Ovary (tissue), 9 donors: ENCODE measurements around the gene MYMX. TPM values are rescaled to one million over a fixed set of nuclear protein-coding genes. Genes with fewer than 3 reads are reported as not detected.

ENCODE experiments used
- DNase-seq, 5 donors: peaks; one replicate each; pipeline ENCODE4 v3.0.0-alpha.2; 2019 to 2020
- H3K27ac ChIP-seq, 2 donors: fragments of 200-600 bp; one replicate each; pipeline versions ENCODE4 v1.5.1 to v1.8.0; 2019 to 2022
- H3K27me3 ChIP-seq: fragments of 200-600 bp; one replicate; pipeline ENCODE4 v1.8.0; 2022
- H3K36me3 ChIP-seq: fragments of 200-600 bp; sonication (generic); one replicate; pipeline ENCODE4 v1.5.1; 2019
- H3K4me1 ChIP-seq: one replicate; pipeline ENCODE4 v1.8.1; 2013; ENCODE audit warnings: mild to moderate bottlenecking, moderate library complexity; ENCODE audit not compliant: insufficient read depth
- H3K4me3 ChIP-seq: fragments of 200-600 bp; sonication (generic); one replicate; pipeline ENCODE4 v1.5.1; 2017
- H3K9me3 ChIP-seq, 2 donors: fragments of 200-600 bp in 1 of 2; sonication (generic) in 1 of 2; one replicate each; pipeline versions ENCODE4 v1.5.1 to v1.8.1; 2013 to 2019; ENCODE audit warnings: mild to moderate bottlenecking in 1 of 2, moderate library complexity in 1 of 2
- CTCF ChIP-seq, 3 donors: fragments of 450-650 bp in 2 of 3; fragments of 200-600 bp in 1 of 3; IDR thresholded peaks; one replicate each; pipeline versions ENCODE4 v1.5.1 to v1.8.0; 2016 to 2022; ENCODE audit warnings: antibody characterized with exemption in 3 of 3, mild to moderate bottlenecking in 1 of 3
- EP300 ChIP-seq: sonication (generic); formaldehyde crosslinking; IDR thresholded peaks from one replicate; pipeline ENCODE4 v1.6.1; 2017; ENCODE audit warnings: antibody characterized with exemption
- POLR2A ChIP-seq: fragments of 450-650 bp; IDR thresholded peaks from one replicate; pipeline ENCODE4 v1.6.1; 2017; ENCODE audit warnings: antibody characterized with exemption, mild to moderate bottlenecking, moderate library complexity
- WGBS, 3 donors: extraction: QIAGEN DNeasy Blood & Tissue Kit in 1 of 3; methylation state at CpG; one replicate each; pipeline versions ENCODE4 v1.1.5 to v1.1.7; 2013 to 2017; 5-methylcytosine and 5-hydroxymethylcytosine counted together
- intact Hi-C, 4 donors: fragments of 100-400 bp; cut with DNase I; formaldehyde crosslinking; loops; one replicate each; pipeline versions ENCODE4 v1.11.0 to v1.15.1; 2022 to 2023
- polyA plus RNA-seq, 2 donors: library from polyadenylated mRNA; stranded (reverse); fragments of 200-250 nt in 1 of 2; fragments of 350-450 nt in 1 of 2; fragmentation: Illumina TruSeq in 1 of 2; extraction: RNeasy Lipid Tissue Mini Kit (QIAGEN cat#74804) in 1 of 2; gene quantifications; one replicate each; pipeline ENCODE4 v1.2.3, GENCODE V29; 2013 to 2014
- total RNA-seq, 7 donors: library from RNA; depleted of rRNA in 2 of 7; stranded (reverse); fragments of >200 nt in 2 of 7; fragmentation: NEBNext Ultra II Directional in 3 of 7; extraction: Animal tissue kit (Norgen Biotek cat#: 25700) in 3 of 7; gene quantifications; one replicate each; pipeline versions ENCODE4 v1.1.0 to v1.2.4, GENCODE V29; 2016 to 2023
- donor health status: DM: no; HTN: no; CAD: no; lungs with moderate emphysema.
- donor health status: DM: no; HTN: no; CAD: no.
- donor health status: Bipolar disorder and iron deficiency.
- donor health status: DM: yes; HTN: yes; CAD: no.
- donor health status: DM: no; HTN: no; CAD: no.
- donor health status: DM: yes; HTN: yes; CAD: no.

Gene MYMX
- total and polyA plus RNA-seq, 9 donors, result 0.40 to 0.50 (median 0.42) TPM; not detected in 5

GRCh38 chr6:44176762-44177509, 39.8 kb upstream of the MYMX start:
- intact Hi-C loops, result loop anchor here in 3 of 4 donors (5.0 to 10.0 kb wide), 3 partner anchors 50 to 665 kb away; partner anchors contain the start of gene LRRC73 (in 1 of the 3)
- no peaks in the 10 kb centered on the region for H3K27me3 ChIP-seq
- no peaks in the 10 kb centered on the region for H3K36me3 ChIP-seq
- no peak for DNase-seq
- no peaks in the 10 kb centered on the region for H3K9me3 ChIP-seq
- no peak overlapping the region for H3K27ac ChIP-seq
- H3K4me1 ChIP-seq, result peaks cover 3% of the 10 kb centered on the region
- 82 to 84% (median 84%) methylated on average over 24 of the region's 24 CpGs for WGBS, 3 donors
- TF ChIP-seq EP300, result no peak
- no peak for TF ChIP-seq POLR2A
- TF ChIP-seq CTCF (IDR thresholded peaks at IDR 0.05), result no peak
- H3K4me3 ChIP-seq, result no peak overlapping the region

- H3K27me3 ChIP-seq, result no peaks in the 10 kb centered on the region
- DNase-seq, result peak; percentile 35 to 62 (median 39)
- no peaks in the 10 kb centered on the region for H3K9me3 ChIP-seq
- 44 to 52% (median 46%) methylated on average over 13 of the region's 13 CpGs for WGBS, 3 donors
- no peak overlapping the region for H3K4me3 ChIP-seq
- H3K4me1 ChIP-seq, result peaks cover 3% of the 10 kb centered on the region
- no peak for TF ChIP-seq EP300
- no peak for TF ChIP-seq CTCF (IDR thresholded peaks at IDR 0.05)
- no peak for TF ChIP-seq POLR2A
- H3K36me3 ChIP-seq, result no peaks in the 10 kb centered on the region
- H3K27ac ChIP-seq, result no peak overlapping the region
- intact Hi-C loops, result loop anchor here in 3 of 4 donors (5.0 to 10.0 kb wide), 3 partner anchors 49 to 666 kb away; partner anchors contain the start of gene LRRC73 (in 1 of the 3)
These were observed 38.9 kb upstream of the MYMX start for GRCh38 chr6:44177691-44178423.

GRCh38 chr6:44178424-44179071, 38.2 kb upstream of the MYMX start:
- Histone ChIP-seq H3K27me3 (no peaks in the 10 kb centered on the region), H3K36me3 (no peaks in the 10 kb centered on the region), H3K27ac (no peak overlapping the region), H3K9me3 (no peaks in the 10 kb centered on the region), H3K4me3 (no peak overlapping the region), H3K4me1 (peaks cover 3% of the 10 kb centered on the region)
- WGBS, 3 donors, result 69 to 82% (median 78%) methylated on average over 9 of the region's 9 CpGs
- no peak for DNase-seq
- TF ChIP-seq CTCF (IDR thresholded peaks at IDR 0.05), result no peak
- no peak for TF ChIP-seq POLR2A
- TF ChIP-seq EP300, result no peak
- intact Hi-C loops, result loop anchor here in 3 of 4 donors (5.0 to 10.0 kb wide), 3 partner anchors 49 to 666 kb away; partner anchors contain the start of gene LRRC73 (in 1 of the 3)

GRCh38 chr6:44179072-44179536, 37.6 kb upstream of the MYMX start:
- 32 to 45% (median 35%) methylated on average over 4 of the region's 4 CpGs for WGBS, 3 donors
- no peak for DNase-seq
- Histone ChIP-seq H3K4me3 (no peak overlapping the region), H3K27ac (no peak overlapping the region), H3K9me3 (no peaks in the 10 kb centered on the region), H3K4me1 (peaks cover 3% of the 10 kb centered on the region), H3K36me3 (no peaks in the 10 kb centered on the region), H3K27me3 (no peaks in the 10 kb centered on the region)
- TF ChIP-seq EP300, result no peak
- intact Hi-C loops, result loop anchor here in 3 of 4 donors (5.0 to 10.0 kb wide), 3 partner anchors 48 to 667 kb away; partner anchors contain the start of gene LRRC73 (in 1 of the 3)
